HEK293 (cell line): ENCODE results near the gene SOX5.

ENCODE experiments used
- CTCF ChIA-PET: fragments of 350-600 bp; formaldehyde crosslinking; extraction: SDS; loops from one replicate; lab custom pipeline; 2021; ENCODE audit warnings: antibody characterized with exemption; lab: Yijun Ruan, JAX
- POLR2A ChIA-PET: fragments of 300-600 bp; formaldehyde crosslinking; extraction: SDS; loops from one replicate; lab custom pipeline; 2020; ENCODE audit warnings: antibody characterized with exemption, inconsistent platforms; lab: Yijun Ruan, JAX
- H3K27ac ChIP-seq: fragments of 200-500 bp; sonication (Bioruptor generic); 2 replicates; pipeline ENCODE4 v1.5.1; 2014; ENCODE audit warnings: low read depth, low read length, control low read depth, inconsistent platforms; ENCODE audit errors: extremely low read depth
- H3K36me3 ChIP-seq, 2 experiments: fragments of 200-500 bp in 1 of 2; sonication (Bioruptor generic) in 1 of 2; 1 replicate in 1 of 2; 2 replicates in 1 of 2; pipeline ENCODE4 v1.5.1; 2014 to 2017; ENCODE audit warnings: inconsistent platforms in 2 of 2, low read length in 2 of 2; ENCODE audit not compliant: control insufficient read depth in 2 of 2, insufficient read depth in 1 of 2
- H3K4me1 ChIP-seq: fragments of 200-500 bp; sonication (Bioruptor generic); 2 replicates; pipeline ENCODE4 v1.5.1; 2014; ENCODE audit warnings: mild to moderate bottlenecking, low read length, inconsistent platforms; ENCODE audit not compliant: control insufficient read depth, insufficient read depth
- H3K4me3 ChIP-seq: 2 replicates; pipeline ENCODE4 v1.5.1; 2011; ENCODE audit warnings: low read depth, mild to moderate bottlenecking, control low read depth, low read length, moderate library complexity
- H3K9me3 ChIP-seq: fragments of 200-500 bp; sonication (Bioruptor generic); 2 replicates; pipeline ENCODE4 v1.5.1; 2014; ENCODE audit warnings: low read depth, low read length, inconsistent platforms; ENCODE audit not compliant: control insufficient read depth, insufficient read depth
- KLF16 ChIP-seq: fragments of 450-650 bp; formaldehyde crosslinking; IDR thresholded peaks from 2 replicates; pipeline ENCODE4 v1.5.1; 2017; ENCODE audit warnings: missing biosample characterization, missing genetic modification characterization
- SCRT1 ChIP-seq: fragments of 450-650 bp; formaldehyde crosslinking; IDR thresholded peaks from 2 replicates; pipeline ENCODE4 v1.5.1; 2016; ENCODE audit warnings: missing biosample characterization, missing genetic modification characterization, borderline replicate concordance
- TCF7L2 ChIP-seq: IDR thresholded peaks from 2 replicates; pipeline ENCODE4 v1.6.1; 2011; ENCODE audit warnings: low read depth, mild to moderate bottlenecking, inconsistent platforms, low read length, moderate library complexity, borderline replicate concordance
- YY1 ChIP-seq: fragments of 450-650 bp; formaldehyde crosslinking; IDR thresholded peaks from 2 replicates; pipeline ENCODE4 v1.5.1; 2018; ENCODE audit warnings: missing biosample characterization, missing genetic modification characterization
- ZBTB20 ChIP-seq: fragments of 450-650 bp; formaldehyde crosslinking; IDR thresholded peaks from 2 replicates; pipeline ENCODE4 v1.5.1; 2016; ENCODE audit warnings: missing biosample characterization, missing genetic modification characterization
- ZIC2 ChIP-seq: fragments of 450-650 bp; formaldehyde crosslinking; IDR thresholded peaks from 2 replicates; pipeline ENCODE4 v1.5.1; 2016; ENCODE audit warnings: missing biosample characterization, missing genetic modification characterization
- ZNF155 ChIP-seq: fragments of 450-650 bp; formaldehyde crosslinking; IDR thresholded peaks from 2 replicates; pipeline ENCODE4 v1.5.1; 2016; ENCODE audit warnings: missing biosample characterization, missing genetic modification characterization
- ZNF202 ChIP-seq: fragments of 450-650 bp; formaldehyde crosslinking; IDR thresholded peaks from 2 replicates; pipeline ENCODE4 v1.5.1; 2016; ENCODE audit warnings: missing biosample characterization, missing genetic modification characterization, borderline replicate concordance
- ZNF302 ChIP-seq: fragments of 450-650 bp; formaldehyde crosslinking; IDR thresholded peaks from 2 replicates; pipeline ENCODE4 v1.5.1; 2016; ENCODE audit warnings: missing biosample characterization, missing genetic modification characterization, low read depth
- ZNF341 ChIP-seq: fragments of 450-650 bp; formaldehyde crosslinking; IDR thresholded peaks from 2 replicates; pipeline ENCODE4; 2016; ENCODE audit warnings: low read depth, missing biosample characterization, missing genetic modification characterization
- ZNF404 ChIP-seq: fragments of 450-650 bp; formaldehyde crosslinking; IDR thresholded peaks from 2 replicates; pipeline ENCODE4 v1.5.1; 2017; ENCODE audit warnings: missing biosample characterization, missing genetic modification characterization
- ZNF555 ChIP-seq: fragments of 450-650 bp; formaldehyde crosslinking; conservative IDR thresholded peaks from 2 replicates; pipeline ENCODE4 v1.5.1; 2017; ENCODE audit warnings: missing biosample characterization, mild to moderate bottlenecking, missing genetic modification characterization, inconsistent platforms
- ZNF561 ChIP-seq: fragments of 450-650 bp; IDR thresholded peaks from 2 replicates; pipeline ENCODE4 v1.5.1; 2018; ENCODE audit warnings: missing biosample characterization, missing genetic modification characterization, borderline replicate concordance
- ZNF664 ChIP-seq: fragments of 450-650 bp; formaldehyde crosslinking; IDR thresholded peaks from 2 replicates; pipeline ENCODE4 v1.5.1; 2016; ENCODE audit warnings: missing biosample characterization, missing genetic modification characterization
- ZNF747 ChIP-seq: fragments of 450-650 bp; formaldehyde crosslinking; IDR thresholded peaks from 2 replicates; pipeline ENCODE4 v1.5.1; 2016; ENCODE audit warnings: missing biosample characterization, missing genetic modification characterization
- ZNF777 ChIP-seq: fragments of 450-650 bp; formaldehyde crosslinking; IDR thresholded peaks from 2 replicates; pipeline ENCODE4 v1.5.1; 2017; ENCODE audit warnings: missing biosample characterization, missing genetic modification characterization, borderline replicate concordance
- ZNF785 ChIP-seq: fragments of 450-650 bp; formaldehyde crosslinking; IDR thresholded peaks from 2 replicates; pipeline ENCODE4 v1.5.1; 2016; ENCODE audit warnings: missing biosample characterization, missing genetic modification characterization
- ZNF792 ChIP-seq: fragments of 450-650 bp; formaldehyde crosslinking; IDR thresholded peaks from 2 replicates; pipeline ENCODE4 v1.5.1; 2016; ENCODE audit warnings: missing biosample characterization, missing genetic modification characterization
- ZSCAN16 ChIP-seq: fragments of 450-650 bp; formaldehyde crosslinking; IDR thresholded peaks from 2 replicates; pipeline ENCODE4 v1.5.1; 2016; ENCODE audit warnings: missing biosample characterization, missing genetic modification characterization
- TF ChIP-seq, protein P1 (sequence below): fragments of 450-650 bp; formaldehyde crosslinking; IDR thresholded peaks from 2 replicates; pipeline ENCODE4 v1.5.1; 2017; ENCODE audit warnings: missing biosample characterization, mild to moderate bottlenecking, missing genetic modification characterization, moderate library complexity
- TF ChIP-seq, protein P2 (sequence below): fragments of 450-650 bp; formaldehyde crosslinking; IDR thresholded peaks from 2 replicates; pipeline ENCODE4 v1.5.1; 2016; ENCODE audit warnings: missing biosample characterization, missing genetic modification characterization
- TF ChIP-seq, protein P3 (sequence below): fragments of 450-650 bp; formaldehyde crosslinking; IDR thresholded peaks from 2 replicates; pipeline ENCODE4 v1.5.1; 2016; ENCODE audit warnings: missing biosample characterization, missing genetic modification characterization
- TF ChIP-seq, protein P4 (sequence below): fragments of 450-650 bp; formaldehyde crosslinking; IDR thresholded peaks from 2 replicates; pipeline ENCODE4 v1.5.1; 2016; ENCODE audit warnings: missing biosample characterization, missing genetic modification characterization
- TF ChIP-seq, protein P5 (sequence below): fragments of 450-650 bp; formaldehyde crosslinking; IDR thresholded peaks from 2 replicates; pipeline ENCODE4 v1.5.1; 2016; ENCODE audit warnings: missing biosample characterization, missing genetic modification characterization, low read depth
- TF ChIP-seq, protein P6 (sequence below): sonication (generic); formaldehyde crosslinking; IDR thresholded peaks from 2 replicates; pipeline ENCODE4 v1.8.1; 2022; ENCODE audit warnings: mild to moderate bottlenecking, moderate library complexity, missing genetic modification reagents

SOX5 gene

DNA sequence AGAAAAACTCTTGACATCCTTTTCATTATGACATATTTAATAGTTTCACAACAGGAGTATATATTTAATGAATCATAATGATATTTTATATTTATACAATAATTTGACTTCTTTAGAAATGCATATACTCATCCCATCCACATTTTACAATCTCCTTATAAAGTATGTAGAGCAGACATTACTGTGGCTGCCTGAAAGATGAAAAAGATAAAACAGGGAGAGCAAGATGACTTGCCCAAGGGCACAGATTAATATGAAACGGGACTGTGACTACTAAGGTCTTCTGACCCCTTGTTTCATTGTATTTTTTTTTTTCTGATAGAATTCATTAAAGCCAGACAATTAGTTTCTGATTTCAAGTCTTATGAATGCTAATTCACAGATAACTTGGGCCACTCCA lies 293.6 kb downstream of the SOX5 start (continued):
- TF ChIP-seq ZNF561 (tag by site-specific recombination) = no peak
- TF ChIP-seq, protein P1, sequence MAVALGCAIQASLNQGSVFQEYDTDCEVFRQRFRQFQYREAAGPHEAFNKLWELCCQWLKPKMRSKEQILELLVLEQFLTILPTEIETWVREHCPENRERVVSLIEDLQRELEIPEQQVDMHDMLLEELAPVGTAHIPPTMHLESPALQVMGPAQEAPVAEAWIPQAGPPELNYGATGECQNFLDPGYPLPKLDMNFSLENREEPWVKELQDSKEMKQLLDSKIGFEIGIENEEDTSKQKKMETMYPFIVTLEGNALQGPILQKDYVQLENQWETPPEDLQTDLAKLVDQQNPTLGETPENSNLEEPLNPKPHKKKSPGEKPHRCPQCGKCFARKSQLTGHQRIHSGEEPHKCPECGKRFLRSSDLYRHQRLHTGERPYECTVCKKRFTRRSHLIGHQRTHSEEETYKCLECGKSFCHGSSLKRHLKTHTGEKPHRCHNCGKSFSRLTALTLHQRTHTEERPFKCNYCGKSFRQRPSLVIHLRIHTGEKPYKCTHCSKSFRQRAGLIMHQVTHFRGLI = no peak
- TF ChIP-seq, protein P2, sequence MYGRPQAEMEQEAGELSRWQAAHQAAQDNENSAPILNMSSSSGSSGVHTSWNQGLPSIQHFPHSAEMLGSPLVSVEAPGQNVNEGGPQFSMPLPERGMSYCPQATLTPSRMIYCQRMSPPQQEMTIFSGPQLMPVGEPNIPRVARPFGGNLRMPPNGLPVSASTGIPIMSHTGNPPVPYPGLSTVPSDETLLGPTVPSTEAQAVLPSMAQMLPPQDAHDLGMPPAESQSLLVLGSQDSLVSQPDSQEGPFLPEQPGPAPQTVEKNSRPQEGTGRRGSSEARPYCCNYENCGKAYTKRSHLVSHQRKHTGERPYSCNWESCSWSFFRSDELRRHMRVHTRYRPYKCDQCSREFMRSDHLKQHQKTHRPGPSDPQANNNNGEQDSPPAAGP (tag by site-specific recombination) = no peak
- no peak for TF ChIP-seq ZNF302
- TF ChIP-seq ZNF155 (tag by site-specific recombination) = no peak
- TF ChIP-seq ZNF664 (tag by site-specific recombination) = no peak
- no peak for TF ChIP-seq KLF16 (tag by site-specific recombination)
- no peak for TF ChIP-seq ZBTB20 (tag by site-specific recombination)
- TF ChIP-seq ZNF785 = no peak
- TF ChIP-seq TCF7L2 = no peak
- TF ChIP-seq ZNF555 (tag by site-specific recombination) = no peak

DNA sequence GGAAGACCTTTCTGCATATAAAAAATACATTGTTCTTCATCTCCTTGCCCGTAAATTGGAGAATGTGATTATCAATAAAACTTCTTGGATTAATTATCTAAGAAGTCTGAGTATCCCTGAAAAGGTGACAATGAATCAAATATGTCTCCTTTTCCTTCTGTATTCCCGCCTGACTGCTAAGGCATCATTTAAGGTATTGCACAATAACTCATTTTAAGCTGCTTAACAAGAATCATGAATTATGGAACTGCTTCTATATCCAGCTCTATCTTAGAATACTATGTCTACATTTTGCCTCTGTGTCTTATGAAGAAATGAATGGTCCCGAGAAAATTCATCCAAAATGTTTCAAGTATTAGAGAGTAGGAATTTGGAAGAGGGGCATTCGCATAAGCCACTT lies 294.4 kb downstream of the SOX5 start:
- CTCF ChIA-PET = no interaction called here
- POLR2A ChIA-PET = no interaction called here
- H3K4me3 ChIP-seq = no peak overlapping the region
- TF ChIP-seq ZNF747 (tag by site-specific recombination) (no peak), ZSCAN16 (no peak), ZNF404 (no peak), ZNF792 (tag by site-specific recombination) (no peak), ZNF777 (tag by site-specific recombination) (no peak), ZNF202 (tag by site-specific recombination) (no peak), ZIC2 (no peak)
- TF ChIP-seq, protein P3, sequence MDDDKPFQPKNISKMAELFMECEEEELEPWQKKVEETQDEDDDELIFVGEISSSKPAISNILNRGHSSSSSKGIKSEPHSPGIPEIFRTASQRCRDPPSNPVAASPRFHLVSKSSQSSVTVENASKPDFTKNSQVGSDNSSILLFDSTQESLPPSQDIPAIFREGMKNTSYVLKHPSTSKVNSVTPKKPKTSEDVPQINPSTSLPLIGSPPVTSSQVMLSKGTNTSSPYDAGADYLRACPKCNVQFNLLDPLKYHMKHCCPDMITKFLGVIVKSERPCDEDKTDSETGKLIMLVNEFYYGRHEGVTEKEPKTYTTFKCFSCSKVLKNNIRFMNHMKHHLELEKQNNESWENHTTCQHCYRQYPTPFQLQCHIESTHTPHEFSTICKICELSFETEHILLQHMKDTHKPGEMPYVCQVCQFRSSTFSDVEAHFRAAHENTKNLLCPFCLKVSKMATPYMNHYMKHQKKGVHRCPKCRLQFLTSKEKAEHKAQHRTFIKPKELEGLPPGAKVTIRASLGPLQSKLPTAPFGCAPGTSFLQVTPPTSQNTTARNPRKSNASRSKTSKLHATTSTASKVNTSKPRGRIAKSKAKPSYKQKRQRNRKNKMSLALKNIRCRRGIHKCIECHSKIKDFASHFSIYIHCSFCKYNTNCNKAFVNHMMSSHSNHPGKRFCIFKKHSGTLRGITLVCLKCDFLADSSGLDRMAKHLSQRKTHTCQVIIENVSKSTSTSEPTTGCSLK (tag by site-specific recombination) = no peak
- TF ChIP-seq, protein P4, sequence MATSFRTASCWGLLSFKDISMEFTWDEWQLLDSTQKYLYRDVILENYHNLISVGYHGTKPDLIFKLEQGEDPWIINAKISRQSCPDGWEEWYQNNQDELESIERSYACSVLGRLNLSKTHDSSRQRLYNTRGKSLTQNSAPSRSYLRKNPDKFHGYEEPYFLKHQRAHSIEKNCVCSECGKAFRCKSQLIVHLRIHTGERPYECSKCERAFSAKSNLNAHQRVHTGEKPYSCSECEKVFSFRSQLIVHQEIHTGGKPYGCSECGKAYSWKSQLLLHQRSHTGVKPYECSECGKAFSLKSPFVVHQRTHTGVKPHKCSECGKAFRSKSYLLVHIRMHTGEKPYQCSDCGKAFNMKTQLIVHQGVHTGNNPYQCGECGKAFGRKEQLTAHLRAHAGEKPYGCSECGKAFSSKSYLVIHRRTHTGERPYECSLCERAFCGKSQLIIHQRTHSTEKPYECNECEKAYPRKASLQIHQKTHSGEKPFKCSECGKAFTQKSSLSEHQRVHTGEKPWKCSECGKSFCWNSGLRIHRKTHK (tag by site-specific recombination) = no peak
- H3K4me1 ChIP-seq = no peaks in the 10 kb centered on the region
- H3K9me3 ChIP-seq = no peaks in the 10 kb centered on the region
- H3K36me3 ChIP-seq = no peaks in the 10 kb centered on the region
- no peak overlapping the region for H3K27ac ChIP-seq

DNA sequence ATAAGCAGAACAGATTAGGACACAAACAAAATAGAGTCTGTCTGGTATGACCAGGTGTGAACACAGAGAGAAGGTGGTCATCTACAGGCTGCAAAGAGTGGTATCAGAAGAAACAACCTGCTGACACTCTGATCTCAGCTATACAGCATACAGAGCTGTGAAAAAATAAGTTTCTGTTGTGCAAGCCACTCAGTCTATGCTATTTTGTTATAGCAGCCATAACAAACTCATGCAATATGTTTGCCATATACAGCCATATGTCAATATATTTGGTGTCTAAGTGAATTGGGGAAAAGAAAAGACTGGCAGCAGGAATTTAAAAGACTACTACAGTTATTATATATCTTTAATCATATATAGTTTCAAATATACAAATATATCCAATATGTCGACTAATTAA lies 300.9 kb downstream of the SOX5 start:
- no peaks in the 10 kb centered on the region for H3K4me1 ChIP-seq
- ChIA-PET POLR2A (no interaction called here), CTCF (no interaction called here)
- no peak overlapping the region for H3K4me3 ChIP-seq
- no peaks in the 10 kb centered on the region for H3K36me3 ChIP-seq
- H3K27ac ChIP-seq = no peak overlapping the region
- H3K9me3 ChIP-seq = no peaks in the 10 kb centered on the region
- TF ChIP-seq YY1 (tag by site-specific recombination) (no peak), SCRT1 (tag by site-specific recombination) (no peak), TCF7L2 (no peak), ZNF341 (tag by site-specific recombination) (no peak), ZNF785 (no peak)
- TF ChIP-seq, protein P5, sequence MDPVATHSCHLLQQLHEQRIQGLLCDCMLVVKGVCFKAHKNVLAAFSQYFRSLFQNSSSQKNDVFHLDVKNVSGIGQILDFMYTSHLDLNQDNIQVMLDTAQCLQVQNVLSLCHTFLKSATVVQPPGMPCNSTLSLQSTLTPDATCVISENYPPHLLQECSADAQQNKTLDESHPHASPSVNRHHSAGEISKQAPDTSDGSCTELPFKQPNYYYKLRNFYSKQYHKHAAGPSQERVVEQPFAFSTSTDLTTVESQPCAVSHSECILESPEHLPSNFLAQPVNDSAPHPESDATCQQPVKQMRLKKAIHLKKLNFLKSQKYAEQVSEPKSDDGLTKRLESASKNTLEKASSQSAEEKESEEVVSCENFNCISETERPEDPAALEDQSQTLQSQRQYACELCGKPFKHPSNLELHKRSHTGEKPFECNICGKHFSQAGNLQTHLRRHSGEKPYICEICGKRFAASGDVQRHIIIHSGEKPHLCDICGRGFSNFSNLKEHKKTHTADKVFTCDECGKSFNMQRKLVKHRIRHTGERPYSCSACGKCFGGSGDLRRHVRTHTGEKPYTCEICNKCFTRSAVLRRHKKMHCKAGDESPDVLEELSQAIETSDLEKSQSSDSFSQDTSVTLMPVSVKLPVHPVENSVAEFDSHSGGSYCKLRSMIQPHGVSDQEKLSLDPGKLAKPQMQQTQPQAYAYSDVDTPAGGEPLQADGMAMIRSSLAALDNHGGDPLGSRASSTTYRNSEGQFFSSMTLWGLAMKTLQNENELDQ (tag by site-specific recombination) = no peak
- TF ChIP-seq, protein P6, sequence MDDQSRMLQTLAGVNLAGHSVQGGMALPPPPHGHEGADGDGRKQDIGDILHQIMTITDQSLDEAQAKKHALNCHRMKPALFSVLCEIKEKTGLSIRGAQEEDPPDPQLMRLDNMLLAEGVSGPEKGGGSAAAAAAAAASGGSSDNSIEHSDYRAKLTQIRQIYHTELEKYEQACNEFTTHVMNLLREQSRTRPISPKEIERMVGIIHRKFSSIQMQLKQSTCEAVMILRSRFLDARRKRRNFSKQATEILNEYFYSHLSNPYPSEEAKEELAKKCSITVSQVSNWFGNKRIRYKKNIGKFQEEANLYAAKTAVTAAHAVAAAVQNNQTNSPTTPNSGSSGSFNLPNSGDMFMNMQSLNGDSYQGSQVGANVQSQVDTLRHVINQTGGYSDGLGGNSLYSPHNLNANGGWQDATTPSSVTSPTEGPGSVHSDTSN = no peak
